Nephron (organoid): Measurements from ENCODE around the gene CHRNG.

Source experiments
- H3K27ac Mint-ChIP-seq, 3 experiments: 2 replicates each; pipeline ENCODE4 v1.8.0; 2020; ENCODE audit warnings: mixed read lengths in 3 of 3, mild to moderate bottlenecking in 2 of 3, moderate library complexity in 1 of 3
- H3K27me3 Mint-ChIP-seq: 2 replicates; pipeline ENCODE4 v1.8.0; 2021; ENCODE audit warnings: low read depth, mild to moderate bottlenecking, moderate library complexity, mixed read lengths
- H3K36me3 Mint-ChIP-seq: 2 replicates; pipeline ENCODE4 v1.8.0; 2020; ENCODE audit warnings: low read depth, mixed read lengths
- H3K4me1 Mint-ChIP-seq: 2 replicates; pipeline ENCODE4 v1.8.0; 2020; ENCODE audit warnings: mixed read lengths
- H3K4me3 Mint-ChIP-seq, 3 experiments: 2 replicates each; pipeline ENCODE4 v1.8.0; 2020; ENCODE audit warnings: mild to moderate bottlenecking in 3 of 3, mixed read lengths in 3 of 3, moderate library complexity in 2 of 3
- H3K9me3 Mint-ChIP-seq: 2 replicates; pipeline ENCODE4 v1.8.0; 2020; ENCODE audit warnings: mixed read lengths
- TF ChIP-seq, protein P1 (sequence below), 3 experiments: fragments of 200-600 bp; sonication (generic); IDR thresholded peaks; one replicate each; pipeline ENCODE4 v1.5.0; 2021; ENCODE audit warnings: antibody characterized with exemption in 3 of 3; ENCODE audit not compliant: unreplicated experiment in 3 of 3

Gene CHRNG, protein sequence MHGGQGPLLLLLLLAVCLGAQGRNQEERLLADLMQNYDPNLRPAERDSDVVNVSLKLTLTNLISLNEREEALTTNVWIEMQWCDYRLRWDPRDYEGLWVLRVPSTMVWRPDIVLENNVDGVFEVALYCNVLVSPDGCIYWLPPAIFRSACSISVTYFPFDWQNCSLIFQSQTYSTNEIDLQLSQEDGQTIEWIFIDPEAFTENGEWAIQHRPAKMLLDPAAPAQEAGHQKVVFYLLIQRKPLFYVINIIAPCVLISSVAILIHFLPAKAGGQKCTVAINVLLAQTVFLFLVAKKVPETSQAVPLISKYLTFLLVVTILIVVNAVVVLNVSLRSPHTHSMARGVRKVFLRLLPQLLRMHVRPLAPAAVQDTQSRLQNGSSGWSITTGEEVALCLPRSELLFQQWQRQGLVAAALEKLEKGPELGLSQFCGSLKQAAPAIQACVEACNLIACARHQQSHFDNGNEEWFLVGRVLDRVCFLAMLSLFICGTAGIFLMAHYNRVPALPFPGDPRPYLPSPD

DNA sequence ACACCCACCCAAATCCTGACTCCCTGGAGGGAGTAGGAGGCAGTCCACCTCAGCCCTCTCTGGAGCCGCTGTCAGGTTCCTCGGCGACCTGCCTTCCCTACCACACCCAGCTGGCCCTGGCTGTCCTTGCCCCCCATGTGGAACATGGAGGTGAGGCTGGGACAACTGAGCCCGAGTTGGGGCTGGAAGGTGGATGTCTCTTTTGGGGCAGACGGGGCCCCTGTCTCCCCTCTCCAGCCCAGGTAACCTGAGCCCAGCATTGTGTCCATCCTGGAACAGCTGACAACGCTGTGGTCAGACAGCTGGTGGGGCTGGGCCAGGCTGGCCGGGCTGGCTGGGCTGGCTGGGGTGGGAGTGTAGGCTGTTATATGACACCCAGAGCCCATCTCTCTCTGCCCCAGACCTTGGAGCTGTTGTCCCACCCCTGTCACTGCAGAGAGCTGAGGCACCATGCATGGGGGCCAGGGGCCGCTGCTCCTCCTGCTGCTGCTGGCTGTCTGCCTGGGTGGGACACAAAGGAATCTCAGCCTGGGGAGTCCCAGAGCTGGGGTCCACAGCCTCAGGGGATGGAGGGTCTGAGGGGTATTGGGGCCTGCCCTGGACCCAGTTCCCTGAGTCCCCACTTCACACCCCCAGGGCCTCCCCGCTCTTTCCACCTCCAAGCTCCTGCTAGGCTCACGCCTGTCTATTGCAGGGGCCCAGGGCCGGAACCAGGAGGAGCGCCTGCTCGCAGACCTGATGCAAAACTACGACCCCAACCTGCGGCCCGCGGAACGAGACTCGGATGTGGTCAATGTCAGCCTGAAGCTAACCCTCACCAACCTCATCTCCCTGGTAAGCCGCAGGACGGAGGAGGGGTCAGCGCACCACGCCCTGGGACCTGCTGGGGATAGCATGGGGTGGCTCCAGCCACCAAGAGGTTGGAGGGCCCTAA is at the start of gene CHRNG:
Gene CHRNG (plus strand): TSS at position 395 of the 934 bp plus-strand sequence. CDS start 56 bp downstream, at position 451.
- no peaks in the 10 kb centered on the region for H3K27me3 Mint-ChIP-seq
- peaks cover 49% of the 10 kb centered on the region for H3K4me1 Mint-ChIP-seq
- peaks cover 8% of the 10 kb centered on the region for H3K36me3 Mint-ChIP-seq
- TF ChIP-seq, protein P1, sequence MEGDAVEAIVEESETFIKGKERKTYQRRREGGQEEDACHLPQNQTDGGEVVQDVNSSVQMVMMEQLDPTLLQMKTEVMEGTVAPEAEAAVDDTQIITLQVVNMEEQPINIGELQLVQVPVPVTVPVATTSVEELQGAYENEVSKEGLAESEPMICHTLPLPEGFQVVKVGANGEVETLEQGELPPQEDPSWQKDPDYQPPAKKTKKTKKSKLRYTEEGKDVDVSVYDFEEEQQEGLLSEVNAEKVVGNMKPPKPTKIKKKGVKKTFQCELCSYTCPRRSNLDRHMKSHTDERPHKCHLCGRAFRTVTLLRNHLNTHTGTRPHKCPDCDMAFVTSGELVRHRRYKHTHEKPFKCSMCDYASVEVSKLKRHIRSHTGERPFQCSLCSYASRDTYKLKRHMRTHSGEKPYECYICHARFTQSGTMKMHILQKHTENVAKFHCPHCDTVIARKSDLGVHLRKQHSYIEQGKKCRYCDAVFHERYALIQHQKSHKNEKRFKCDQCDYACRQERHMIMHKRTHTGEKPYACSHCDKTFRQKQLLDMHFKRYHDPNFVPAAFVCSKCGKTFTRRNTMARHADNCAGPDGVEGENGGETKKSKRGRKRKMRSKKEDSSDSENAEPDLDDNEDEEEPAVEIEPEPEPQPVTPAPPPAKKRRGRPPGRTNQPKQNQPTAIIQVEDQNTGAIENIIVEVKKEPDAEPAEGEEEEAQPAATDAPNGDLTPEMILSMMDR (IDR thresholded peaks at IDR 0.05; ENCODE audit: unreplicated experiment in 3 of 3) = no peak
- H3K9me3 Mint-ChIP-seq = no peaks in the 10 kb centered on the region
- H3K27ac Mint-ChIP-seq = peak within 1 kb of the TSS; percentile 52 to 73 (median 64)
- H3K4me3 Mint-ChIP-seq = peak within 1 kb of the TSS; percentile 65 to 89 (median 72)

DNA sequence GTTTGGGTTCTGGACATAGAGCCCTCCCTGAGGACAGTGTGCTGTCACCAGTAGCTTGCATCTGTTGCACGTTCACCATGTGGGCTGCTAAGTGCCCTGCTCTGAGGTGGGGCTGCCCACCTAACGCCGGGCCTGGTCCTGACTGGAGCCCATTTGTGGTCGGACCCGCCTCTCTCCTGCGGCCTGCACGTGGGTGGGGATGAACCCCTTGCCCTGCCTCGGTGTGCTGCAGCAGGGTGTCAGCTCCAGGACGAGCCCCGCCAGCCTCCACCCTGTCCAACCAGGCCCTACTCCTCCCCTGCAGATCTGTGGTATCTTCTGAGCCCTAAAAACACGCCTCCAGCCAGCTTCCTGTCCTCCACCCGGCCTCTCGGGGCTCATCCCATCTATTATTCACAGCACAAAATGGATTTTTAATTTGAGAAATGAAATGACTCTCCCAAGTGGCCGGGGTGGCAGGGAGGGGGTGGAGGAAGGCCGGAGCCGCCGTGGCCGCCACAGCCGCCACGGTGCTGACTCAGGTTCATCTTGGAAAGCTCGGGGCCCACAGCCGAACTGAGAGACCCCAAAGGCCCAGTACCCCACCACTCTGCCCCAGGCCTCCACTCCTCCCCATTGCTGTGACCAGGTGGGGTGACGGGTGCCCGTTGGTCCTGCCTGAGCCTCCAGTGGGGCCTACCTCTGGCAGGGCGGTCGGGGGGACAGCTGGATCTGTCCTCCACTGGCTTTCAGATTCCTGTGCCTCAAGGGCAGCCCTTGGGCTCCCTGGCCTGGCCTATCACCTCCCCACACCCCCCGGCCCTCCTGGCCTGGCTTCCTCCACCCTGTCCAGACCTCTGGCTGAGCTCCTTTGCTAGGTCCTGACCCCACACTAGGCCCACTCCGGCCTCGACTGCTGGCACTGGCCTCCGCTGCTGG is 49.0 kb upstream of the CHRNG start:
- TF ChIP-seq, protein P1 (IDR thresholded peaks at IDR 0.05; ENCODE audit: unreplicated experiment in 3 of 3) = no peak
- peaks cover 68% of the 10 kb centered on the region for H3K27me3 Mint-ChIP-seq
- no peak overlapping the region for H3K4me3 Mint-ChIP-seq
- H3K36me3 Mint-ChIP-seq = no peaks in the 10 kb centered on the region
- no peaks in the 10 kb centered on the region for H3K9me3 Mint-ChIP-seq
- no peak overlapping the region for H3K27ac Mint-ChIP-seq
- H3K4me1 Mint-ChIP-seq = peaks cover 4% of the 10 kb centered on the region

DNA sequence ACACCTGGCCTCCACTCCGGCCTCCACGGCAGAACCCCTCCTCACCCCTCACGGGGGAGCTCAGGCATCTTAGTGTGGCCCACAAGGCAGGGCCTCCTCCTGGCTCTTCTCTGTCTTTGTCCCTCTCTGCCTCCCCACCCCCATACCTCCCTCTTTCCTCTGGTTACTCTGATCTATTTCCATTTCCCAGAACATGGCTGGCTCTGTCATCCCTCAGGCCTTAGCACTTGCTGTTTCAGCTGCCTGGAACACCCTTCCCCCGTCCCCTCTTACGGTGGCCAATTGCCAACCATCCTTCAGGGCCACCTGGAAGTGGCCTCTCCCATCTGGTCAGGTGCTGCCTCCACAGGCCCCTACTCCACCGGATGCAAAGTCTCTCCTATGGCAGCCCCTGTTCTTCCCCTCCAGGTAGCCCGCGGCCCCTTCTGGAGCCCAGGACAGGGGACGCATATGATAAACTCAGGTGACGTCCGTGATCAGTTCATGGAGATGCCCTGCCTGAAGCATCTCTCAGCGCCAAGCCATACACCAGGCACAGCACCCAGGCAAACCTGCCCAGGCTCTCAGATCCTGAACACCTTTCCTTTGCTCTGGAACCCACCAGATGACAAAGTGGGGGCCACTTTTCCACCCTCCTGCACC is 48.2 kb upstream of the CHRNG start:
- no peaks in the 10 kb centered on the region for H3K9me3 Mint-ChIP-seq
- TF ChIP-seq, protein P1 (IDR thresholded peaks at IDR 0.05; ENCODE audit: unreplicated experiment in 3 of 3) = no peak
- no peaks in the 10 kb centered on the region for H3K36me3 Mint-ChIP-seq
- peaks cover 65% of the 10 kb centered on the region for H3K27me3 Mint-ChIP-seq
- no peak overlapping the region for H3K27ac Mint-ChIP-seq
- peaks cover 4% of the 10 kb centered on the region for H3K4me1 Mint-ChIP-seq
- peak overlapping the region in 1 of 3 experiments; percentile 42 for H3K4me3 Mint-ChIP-seq

DNA sequence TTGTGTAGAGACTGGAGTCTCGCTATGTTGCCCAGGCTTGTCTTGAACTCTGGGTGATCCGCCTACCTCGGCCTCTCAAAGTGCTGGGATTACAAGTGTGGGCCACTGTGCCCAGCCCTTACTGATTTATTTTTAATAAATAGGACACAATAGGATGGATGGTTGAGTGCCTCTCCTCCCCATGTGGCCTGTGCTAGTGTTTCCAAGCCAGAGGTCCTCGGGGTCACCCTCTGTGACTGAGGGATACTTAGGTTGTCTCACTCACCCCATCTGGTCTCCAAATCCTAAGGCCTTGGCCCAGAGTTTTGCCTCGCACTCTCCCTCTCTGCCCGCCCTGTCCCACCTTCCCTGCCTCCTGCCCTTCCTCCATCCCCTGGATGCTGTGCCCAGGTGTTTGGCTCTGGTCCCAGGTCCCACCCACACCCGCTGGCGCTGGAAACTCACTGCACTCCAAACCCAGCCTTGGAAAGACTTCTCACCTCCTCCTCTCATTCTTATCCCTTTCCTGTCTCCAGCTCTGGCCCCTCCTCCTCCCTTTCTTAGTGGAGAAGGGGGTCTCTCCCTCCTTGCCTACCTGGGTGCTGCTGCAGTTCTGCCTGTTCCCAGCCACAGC is 47.1 kb upstream of the CHRNG start:
- Mint-ChIP-seq H3K27ac (no peak overlapping the region), H3K4me1 (peaks cover 4% of the 10 kb centered on the region), H3K9me3 (no peaks in the 10 kb centered on the region), H3K4me3 (no peak overlapping the region), H3K36me3 (no peaks in the 10 kb centered on the region), H3K27me3 (peaks cover 59% of the 10 kb centered on the region)
- TF ChIP-seq, protein P1 (IDR thresholded peaks at IDR 0.05; ENCODE audit: unreplicated experiment in 3 of 3) = no peak
